GM23338 (cell line): ENCODE measurements around the gene MYLK. TPM values are rescaled to one million over a fixed set of nuclear protein-coding genes. Genes with fewer than 3 reads are reported as not detected.
"Not testable (repeated sequence)": the region's sequence is repeated elsewhere in the genome, so short reads cannot be mapped to it uniquely, and the experiment has no call there.

Experiments used
- ATAC-seq: fragments of 200-7000 bp; cut with Tn5 transposase; 3 replicates; pipeline ENCODE4 v1.9.1; 2020
- DNase-seq: peaks from one replicate; pipeline ENCODE4 v3.0.0-alpha.2; 2015; ENCODE audit warnings: low spot score
- H2AFZ ChIP-seq: fragments of 200-600 bp; sonication (generic); 2 replicates; pipeline ENCODE4 v1.8.0; 2016; ENCODE audit warnings: antibody characterized with exemption, mild to moderate bottlenecking, moderate library complexity
- H3F3A ChIP-seq: fragments of 200-600 bp; sonication (generic); replicated peaks from 2 replicates; pipeline ENCODE4 v1.8.0; 2017; ENCODE audit warnings: antibody characterized with exemption, mixed run types, low read depth
- H3K27ac ChIP-seq: fragments of 200-600 bp; sonication (generic); 2 replicates; pipeline ENCODE4 v1.6.1; 2016; ENCODE audit warnings: low read depth
- H3K27me3 ChIP-seq: fragments of 200-600 bp; sonication (generic); 2 replicates; pipeline ENCODE4 v1.8.0; 2016; ENCODE audit warnings: mild to moderate bottlenecking, mixed run types, moderate library complexity; ENCODE audit not compliant: insufficient read depth
- H3K36me3 ChIP-seq: fragments of 200-600 bp; sonication (generic); 2 replicates; pipeline ENCODE4 v1.8.0; 2016; ENCODE audit warnings: mild to moderate bottlenecking; ENCODE audit not compliant: insufficient read depth
- H3K4me1 ChIP-seq: fragments of 200-600 bp; sonication (generic); 2 replicates; pipeline ENCODE4 v1.8.0; 2016; ENCODE audit warnings: mild to moderate bottlenecking, moderate library complexity; ENCODE audit not compliant: insufficient read depth
- H3K4me2 ChIP-seq: fragments of 200-600 bp; sonication (generic); 2 replicates; pipeline ENCODE4 v1.7.1; 2017; ENCODE audit warnings: mixed run types
- H3K4me3 ChIP-seq: fragments of 200-600 bp; sonication (generic); 2 replicates; pipeline ENCODE4 v1.6.1; 2016; ENCODE audit warnings: mixed run types
- H3K79me2 ChIP-seq: fragments of 200-600 bp; sonication (generic); replicated peaks from 2 replicates; pipeline ENCODE4 v1.8.0; 2017; ENCODE audit warnings: mild to moderate bottlenecking; ENCODE audit not compliant: insufficient read depth
- H3K9me2 ChIP-seq: fragments of 200-600 bp; sonication (generic); 2 replicates; pipeline ENCODE4 v1.8.0; 2017; ENCODE audit not compliant: insufficient read depth
- H4K20me1 ChIP-seq: fragments of 200-600 bp; sonication (generic); replicated peaks from 2 replicates; pipeline ENCODE4 v1.8.0; 2017; ENCODE audit warnings: mild to moderate bottlenecking; ENCODE audit not compliant: insufficient read depth
- H3K27ac Mint-ChIP-seq: 2 replicates; pipeline ENCODE4 v1.8.0; 2020; ENCODE audit warnings: inconsistent platforms, mild to moderate bottlenecking, moderate library complexity, mixed read lengths
- H3K27me3 Mint-ChIP-seq: 3 replicates; pipeline ENCODE4 v1.8.0; 2022; ENCODE audit warnings: low read depth, mild to moderate bottlenecking, moderate library complexity, mixed read lengths, inconsistent platforms; ENCODE audit not compliant: insufficient read depth, poor library complexity
- H3K36me3 Mint-ChIP-seq: 3 replicates; pipeline ENCODE4 v1.8.0; 2021; ENCODE audit warnings: low read depth, mild to moderate bottlenecking, inconsistent platforms, moderate library complexity, mixed read lengths
- H3K4me1 Mint-ChIP-seq: 3 replicates; pipeline ENCODE4 v1.8.0; 2020; ENCODE audit warnings: mild to moderate bottlenecking, inconsistent platforms, mixed read lengths
- H3K4me3 Mint-ChIP-seq: 3 replicates; pipeline ENCODE4 v1.8.0; 2021; ENCODE audit warnings: moderate library complexity, mild to moderate bottlenecking, inconsistent platforms, mixed read lengths
- H3K9me3 Mint-ChIP-seq: 3 replicates; pipeline ENCODE4 v1.8.0; 2020; ENCODE audit warnings: moderate library complexity, mild to moderate bottlenecking, inconsistent platforms, mixed read lengths
- ETS1 ChIP-seq: IDR thresholded peaks from 2 replicates; pipeline ENCODE4 v1.6.1; 2016; ENCODE audit warnings: antibody characterized with exemption
- REST ChIP-seq: IDR thresholded peaks from one replicate; pipeline ENCODE4 v1.6.1; 2018; ENCODE audit warnings: antibody characterized with exemption; ENCODE audit not compliant: unreplicated experiment
- STAT1 ChIP-seq: IDR thresholded peaks from one replicate; pipeline ENCODE4 v1.6.1; 2016; ENCODE audit warnings: antibody characterized with exemption; ENCODE audit not compliant: unreplicated experiment
- ZNF462 ChIP-seq: fragments of 250-450 bp; sonication (Bioruptor Pico); IDR thresholded peaks from 2 replicates; pipeline ENCODE4 v1.5.0; 2020; ENCODE audit warnings: mild to moderate bottlenecking, moderate library complexity
- polyA plus RNA-seq: library from polyadenylated mRNA; unstranded; fragments of >200 nt; fragmentation: Nextera tagmentation; extraction: Ambion mirVana; gene quantifications from 2 replicates; pipeline ENCODE4 v1.2.1, GENCODE V29; 2016
- total RNA-seq: library from RNA; depleted of rRNA; stranded (reverse); fragments of >200 nt; shearing (Covaris generic); gene quantifications from 2 replicates; pipeline ENCODE4 v1.2.3, GENCODE V29; 2014

MYLK gene
- total and polyA plus RNA-seq, 2 experiments from 2014 or later = 11.5 to 17.9 TPM

GRCh38 chr3:123602325-123602724, 281.8 kb downstream of the MYLK start:
- Histone ChIP-seq H4K20me1 (peaks cover 16% of the 10 kb centered on the region; the same call in 1 of the 2 replicates), H3K4me2 (no peak overlapping the region), H3K4me1 (no peaks in the 10 kb centered on the region), H2AFZ (no peak overlapping the region), H3K9me2 (no peaks in the 10 kb centered on the region), H3K79me2 (no peaks in the 10 kb centered on the region), H3F3A (no peaks in the 10 kb centered on the region), H3K27me3 (no peaks in the 10 kb centered on the region), H3K27ac (no peak overlapping the region), H3K4me3 (no peak overlapping the region), H3K36me3 (no peaks in the 10 kb centered on the region)
- Mint-ChIP-seq H3K4me1 (peaks cover 5% of the 10 kb centered on the region; the same call in 1 of the 3 replicates), H3K4me3 (no peak overlapping the region), H3K36me3 (no peaks in the 10 kb centered on the region), H3K27me3 (no peaks in the 10 kb centered on the region), H3K9me3 (no peaks in the 10 kb centered on the region), H3K27ac (no peak overlapping the region)
- ATAC-seq (no peak), DNase-seq (no peak)
- TF ChIP-seq STAT1 = no peak
- no peak for TF ChIP-seq REST
- no peak for TF ChIP-seq ETS1
- TF ChIP-seq ZNF462 (CRISPR knock-in tag) = no peak

- not testable (repeated sequence) for H3F3A ChIP-seq, H3K27ac ChIP-seq, H3K9me2 ChIP-seq, H2AFZ ChIP-seq, H3K27me3 Mint-ChIP-seq, H3K79me2 ChIP-seq, ATAC-seq, H3K27ac Mint-ChIP-seq, H3K4me1 Mint-ChIP-seq, H3K4me3 ChIP-seq, DNase-seq, H3K4me1 ChIP-seq, H3K4me2 ChIP-seq, H3K4me3 Mint-ChIP-seq, H3K36me3 Mint-ChIP-seq, H3K27me3 ChIP-seq, H3K36me3 ChIP-seq, H3K9me3 Mint-ChIP-seq
- H4K20me1 ChIP-seq = peaks cover 16% of the 10 kb centered on the region
These were observed 283.3 kb downstream of the MYLK start for GRCh38 chr3:123600863-123601262.
